K562 (cell line): ENCODE data around the gene C19orf85. TPM values are rescaled to one million over a fixed set of nuclear protein-coding genes. Genes with fewer than 3 reads are reported as not detected.

Experiments used
- SRF ChIP-seq, 2 experiments: fragments of 250-450, 450-650 bp in 1 of 2; sonication (Bioruptor Pico) in 1 of 2; sonication (generic) in 1 of 2; formaldehyde crosslinking; IDR thresholded peaks; 2 replicates each; pipeline versions ENCODE4 v1.5.0 to v1.5.1; 2020 to 2022; ENCODE audit warnings: mild to moderate bottlenecking in 1 of 2, missing genetic modification reagents in 1 of 2
- TAF9B ChIP-seq: fragments of 450-650 bp; IDR thresholded peaks from 2 replicates; pipeline ENCODE4 v1.6.1; 2018; ENCODE audit warnings: mild to moderate bottlenecking; ENCODE audit not compliant: partially characterized antibody
- TFAP4 ChIP-seq: sonication (generic); formaldehyde crosslinking; IDR thresholded peaks from 2 replicates; pipeline ENCODE4 v1.8.0; 2022; ENCODE audit warnings: missing genetic modification reagents, mild to moderate bottlenecking, moderate library complexity, borderline replicate concordance
- polyA plus RNA-seq, 8 experiments: library from polyadenylated mRNA; depleted of rRNA in 4 of 8; stranded (reverse) in 5 of 8; unstranded in 3 of 8; fragments of >200 nt; fragmentation: Nextera tagmentation in 2 of 8; fragmentation: Illumina TruSeq in 1 of 8; extraction: Ambion mirVana in 2 of 8; extraction: Trizol in 1 of 8; gene quantifications; 2 replicates each; pipeline versions ENCODE4 v1.2.1 to v1.2.3, GENCODE V29; 2011 to 2014; ENCODE audit warnings: inconsistent platforms in 1 of 8, missing spikeins in 1 of 8
- total RNA-seq, 7 experiments: library from RNA; depleted of rRNA in 6 of 7; stranded (reverse); fragments of >200 nt in 6 of 7; fragmentation: Illumina TruSeq in 2 of 7; extraction: Trizol in 2 of 7; gene quantifications; 2 replicates each; pipeline versions ENCODE4 v1.2.1 to v1.2.3, GENCODE V29; 2011 to 2021; ENCODE audit warnings: low replicate concordance in 1 of 7
- TF ChIP-seq, protein P1 (sequence below), 2 experiments: fragments of 450-650 bp in 1 of 2; sonication (generic) in 1 of 2; formaldehyde crosslinking in 1 of 2; IDR thresholded peaks; 2 replicates each; pipeline versions ENCODE4 v1.7.1 to v1.9.0; 2016 to 2022; ENCODE audit warnings: inconsistent platforms in 1 of 2, mild to moderate bottlenecking in 1 of 2, missing genetic modification reagents in 1 of 2

C19orf85 gene
- total and polyA plus RNA-seq, 9 of the 15 experiments (the other 6 are each of a cell fraction or from before 2014, with no cell fraction given), result not detected

DNA sequence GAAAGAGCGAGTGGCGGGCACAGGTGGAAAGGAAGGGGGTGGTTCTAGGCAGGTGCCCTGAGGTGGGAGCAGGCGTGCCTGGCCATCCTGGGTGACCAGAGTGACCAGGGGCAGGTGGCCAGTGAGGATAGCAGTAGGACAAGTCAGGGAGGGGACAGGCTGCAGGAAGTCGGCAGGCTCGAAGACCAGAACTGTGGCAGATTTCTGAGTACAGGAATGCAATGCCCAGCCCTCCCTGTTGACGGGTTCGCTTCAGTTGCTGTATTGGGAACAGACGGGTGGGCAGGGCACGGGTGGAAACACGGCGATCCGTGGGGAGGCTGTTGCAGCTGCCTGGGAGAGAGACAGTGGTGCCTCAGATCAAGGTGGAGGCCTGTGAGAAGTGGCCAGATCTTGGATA is 13.8 kb upstream of the C19orf85 start (continued):
- TF ChIP-seq, protein P1, sequence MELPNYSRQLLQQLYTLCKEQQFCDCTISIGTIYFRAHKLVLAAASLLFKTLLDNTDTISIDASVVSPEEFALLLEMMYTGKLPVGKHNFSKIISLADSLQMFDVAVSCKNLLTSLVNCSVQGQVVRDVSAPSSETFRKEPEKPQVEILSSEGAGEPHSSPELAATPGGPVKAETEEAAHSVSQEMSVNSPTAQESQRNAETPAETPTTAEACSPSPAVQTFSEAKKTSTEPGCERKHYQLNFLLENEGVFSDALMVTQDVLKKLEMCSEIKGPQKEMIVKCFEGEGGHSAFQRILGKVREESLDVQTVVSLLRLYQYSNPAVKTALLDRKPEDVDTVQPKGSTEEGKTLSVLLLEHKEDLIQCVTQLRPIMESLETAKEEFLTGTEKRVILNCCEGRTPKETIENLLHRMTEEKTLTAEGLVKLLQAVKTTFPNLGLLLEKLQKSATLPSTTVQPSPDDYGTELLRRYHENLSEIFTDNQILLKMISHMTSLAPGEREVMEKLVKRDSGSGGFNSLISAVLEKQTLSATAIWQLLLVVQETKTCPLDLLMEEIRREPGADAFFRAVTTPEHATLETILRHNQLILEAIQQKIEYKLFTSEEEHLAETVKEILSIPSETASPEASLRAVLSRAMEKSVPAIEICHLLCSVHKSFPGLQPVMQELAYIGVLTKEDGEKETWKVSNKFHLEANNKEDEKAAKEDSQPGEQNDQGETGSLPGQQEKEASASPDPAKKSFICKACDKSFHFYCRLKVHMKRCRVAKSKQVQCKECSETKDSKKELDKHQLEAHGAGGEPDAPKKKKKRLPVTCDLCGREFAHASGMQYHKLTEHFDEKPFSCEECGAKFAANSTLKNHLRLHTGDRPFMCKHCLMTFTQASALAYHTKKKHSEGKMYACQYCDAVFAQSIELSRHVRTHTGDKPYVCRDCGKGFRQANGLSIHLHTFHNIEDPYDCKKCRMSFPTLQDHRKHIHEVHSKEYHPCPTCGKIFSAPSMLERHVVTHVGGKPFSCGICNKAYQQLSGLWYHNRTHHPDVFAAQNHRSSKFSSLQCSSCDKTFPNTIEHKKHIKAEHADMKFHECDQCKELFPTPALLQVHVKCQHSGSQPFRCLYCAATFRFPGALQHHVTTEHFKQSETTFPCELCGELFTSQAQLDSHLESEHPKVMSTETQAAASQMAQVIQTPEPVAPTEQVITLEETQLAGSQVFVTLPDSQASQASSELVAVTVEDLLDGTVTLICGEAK (IDR thresholded peaks at IDR 0.05), result no peak
- TF ChIP-seq, protein P1 (CRISPR knock-in tag; IDR thresholded peaks at IDR 0.05), result 0 out of 2 replicates have a peak, but pooled peaks have one; percentile 24
- TF ChIP-seq TFAP4, result 0 out of 2 replicates have a peak, but pooled peaks have one; percentile 20
- TF ChIP-seq TAF9B, result no peak
- no peak for TF ChIP-seq SRF (CRISPR knock-in tag; IDR thresholded peaks at IDR 0.05)
